HG03097 (cell line): Measurements from ENCODE around the gene CD58.

ENCODE experiments used
- ATAC-seq: cut with Tn5 transposase; IDR thresholded peaks from one replicate; pipeline ENCODE4 v1.9.1; 2021; ENCODE audit not compliant: unreplicated experiment, low FRiP score

The CD58 gene

GRCh38 chr1:116514708-116515525 is 55.9 kb downstream of the CD58 start:
- ATAC-seq: peak; percentile 68

GRCh38 chr1:116513956-116514355 is 56.9 kb downstream of the CD58 start:
- ATAC-seq: no peak

- no peak for ATAC-seq
Observed at GRCh38 chr1:116511459-116512019, 59.3 kb downstream of the CD58 start.

GRCh38 chr1:116510361-116510760 is 60.5 kb downstream of the CD58 start:
- ATAC-seq: no peak

GRCh38 chr1:116508984-116509980 is 61.5 kb downstream of the CD58 start:
- peak; percentile 46 for ATAC-seq

- ATAC-seq: no peak
Observed at GRCh38 chr1:116508085-116508983, 62.5 kb downstream of the CD58 start.

GRCh38 chr1:116507631-116508030 is 63.2 kb downstream of the CD58 start:
- no peak for ATAC-seq

- no peak for ATAC-seq
Observed at GRCh38 chr1:116506132-116507004, 64.5 kb downstream of the CD58 start.

GRCh38 chr1:116504308-116505156 is 66.3 kb downstream of the CD58 start:
- ATAC-seq: peak; percentile 86

GRCh38 chr1:116503546-116504307 is 67.1 kb downstream of the CD58 start:
- no peak for ATAC-seq

GRCh38 chr1:116502671-116503314 is 68.0 kb downstream of the CD58 start:
- no peak for ATAC-seq

GRCh38 chr1:116501870-116502244 is 69.0 kb downstream of the CD58 start:
- no peak for ATAC-seq

- no peak for ATAC-seq
Observed at GRCh38 chr1:116501125-116501869, 69.5 kb downstream of the CD58 start.

- ATAC-seq: no peak
Observed at GRCh38 chr1:116498789-116499628, 71.8 kb downstream of the CD58 start.

- ATAC-seq: no peak
Observed at GRCh38 chr1:116497656-116498055, 73.2 kb downstream of the CD58 start.
